NK-92 (cell line): ENCODE data around the gene DIABLO.
"Not testable (repeated sequence)": the region's sequence is repeated elsewhere in the genome, so short reads cannot be mapped to it uniquely, and the experiment has no call there.

Source experiments
- DNase-seq: peaks from one replicate; lab custom pipeline; 2025; ENCODE audit not compliant: unreplicated experiment; lab: John Stamatoyannopoulos, UW

The DIABLO gene

DNA sequence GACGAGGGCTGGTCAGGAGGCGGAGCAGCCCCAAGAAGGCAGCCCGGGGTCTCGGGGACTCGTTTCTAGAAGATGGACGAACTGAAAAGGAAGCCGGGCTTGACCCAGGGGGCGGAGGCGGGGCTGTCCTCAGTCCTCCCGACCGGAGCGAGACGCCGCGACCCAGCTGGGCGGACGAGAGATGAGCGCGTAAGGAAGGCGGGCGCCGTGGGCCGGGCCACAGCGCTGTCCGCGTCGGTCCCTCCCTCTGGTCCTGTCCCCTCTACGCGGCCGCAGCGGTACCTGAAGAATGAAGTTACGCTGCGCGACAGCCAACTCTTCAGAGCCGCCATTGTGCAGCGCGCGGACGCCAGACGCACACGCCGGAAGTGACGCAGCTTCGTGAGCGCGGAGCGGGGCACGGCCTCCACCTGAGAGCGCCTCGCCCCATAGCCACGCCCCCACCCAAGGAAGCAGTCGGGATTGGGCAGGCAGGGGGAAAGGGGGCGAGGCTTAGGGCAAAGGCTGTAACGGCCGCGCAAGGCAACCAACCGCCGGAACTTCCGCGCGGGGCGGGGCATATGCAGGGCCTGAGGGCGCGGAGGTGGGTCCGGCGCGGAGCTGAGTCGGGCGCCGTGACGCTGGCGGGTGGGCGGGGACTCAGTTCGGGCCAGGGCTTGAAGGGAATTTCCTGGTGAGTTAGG lies at the start of gene DIABLO:
Gene DIABLO (minus strand): TSS at position 370 of the 683 bp plus-strand sequence. CDS start 38 bp downstream, at position 332.
- DNase-seq, result peak; percentile 97

DNA sequence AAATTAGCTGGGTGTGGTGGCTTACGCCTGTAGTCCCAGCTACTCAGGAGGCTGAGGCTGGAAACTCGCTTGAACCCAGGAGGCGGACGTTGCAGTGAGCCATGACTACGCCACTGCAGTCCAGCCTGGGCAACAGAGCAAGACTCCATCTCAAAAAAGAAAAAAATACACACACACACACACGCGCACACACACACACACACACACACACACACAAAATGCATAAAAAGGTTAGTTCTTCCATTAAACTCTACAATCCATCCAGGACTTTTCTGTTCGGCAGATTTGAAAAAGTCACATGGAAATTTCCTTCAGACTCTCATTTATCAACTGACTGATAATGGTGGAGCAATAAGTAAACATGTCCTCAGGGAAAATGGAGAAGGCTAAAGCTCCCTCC lies 49.6 kb upstream of the DIABLO start:
- DNase-seq, result no peak

DNA sequence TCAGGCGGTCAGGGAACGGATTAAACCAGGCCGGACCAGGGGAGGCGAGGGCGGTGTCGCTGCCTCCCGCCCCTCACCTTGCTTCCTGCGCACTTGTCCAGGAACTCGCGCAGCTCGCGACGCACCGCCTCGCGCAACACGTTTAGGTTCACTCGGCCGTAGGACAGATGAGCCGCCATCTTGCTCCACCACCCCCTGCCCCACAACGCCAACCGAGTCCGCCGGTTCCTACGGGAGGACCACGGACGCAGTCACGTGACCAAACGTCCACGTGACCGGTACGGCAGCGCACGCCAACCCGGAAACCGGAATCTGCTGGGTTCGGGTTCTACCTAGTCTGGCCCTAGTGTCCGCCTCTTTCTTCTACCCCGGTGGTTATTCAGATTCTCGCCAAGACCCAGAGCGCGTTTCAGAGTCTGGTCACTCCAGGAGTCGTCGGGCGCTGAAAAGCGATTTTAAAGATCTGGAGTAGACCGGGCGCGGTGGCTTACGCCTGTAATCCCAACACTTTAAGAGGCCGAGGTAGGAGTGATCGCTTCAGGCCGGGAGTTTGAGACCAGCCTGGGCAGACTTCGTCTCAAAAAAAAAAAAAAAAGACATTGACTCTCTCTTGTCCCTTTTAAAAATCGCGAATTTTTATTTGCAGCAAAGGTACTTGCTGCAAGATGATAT lies 40.5 kb upstream of the DIABLO start, which contains the start of gene VPS33A:
Gene VPS33A (minus strand): TSS at position 265 of the 672 bp plus-strand sequence. CDS start 86 bp downstream, at position 179.
- DNase-seq, result peak; percentile 65

DNA sequence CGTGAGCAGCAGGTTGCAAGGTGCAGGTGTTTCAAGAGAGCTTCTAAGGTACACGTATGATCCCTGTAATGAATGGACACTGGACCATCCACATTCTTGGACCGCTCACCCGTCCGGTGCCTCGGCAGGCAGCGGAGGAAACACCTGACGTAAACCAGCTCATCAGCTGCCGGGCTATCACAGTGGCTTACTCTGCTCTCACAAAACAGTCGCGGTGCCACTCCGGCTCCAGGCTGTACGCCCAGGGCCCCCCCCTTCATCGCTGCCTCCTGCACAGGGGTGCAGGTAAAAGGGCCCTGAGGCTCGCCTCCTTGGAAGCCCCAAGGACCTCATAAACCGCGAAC lies 40.0 kb upstream of the DIABLO start:
- no peak for DNase-seq

DNA sequence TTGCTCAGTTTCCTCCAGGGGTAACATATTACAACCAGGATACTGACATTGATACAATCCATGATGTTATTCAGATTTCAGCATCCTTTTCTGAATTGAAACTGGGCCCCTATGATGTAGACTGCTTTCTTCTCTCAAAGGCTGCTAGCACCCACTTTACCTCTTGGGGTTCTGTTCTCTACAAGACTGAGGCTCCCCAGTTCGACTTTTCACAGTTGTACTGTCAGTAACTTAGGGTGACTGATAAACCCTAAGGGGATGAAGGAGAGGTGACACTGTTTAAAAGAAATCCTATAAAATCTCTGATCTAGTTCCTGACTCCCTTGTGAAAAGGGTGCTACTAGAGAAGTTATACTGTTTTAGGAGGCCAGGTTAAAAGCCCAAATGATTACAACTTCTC lies 39.6 kb upstream of the DIABLO start:
- no peak for DNase-seq

DNA sequence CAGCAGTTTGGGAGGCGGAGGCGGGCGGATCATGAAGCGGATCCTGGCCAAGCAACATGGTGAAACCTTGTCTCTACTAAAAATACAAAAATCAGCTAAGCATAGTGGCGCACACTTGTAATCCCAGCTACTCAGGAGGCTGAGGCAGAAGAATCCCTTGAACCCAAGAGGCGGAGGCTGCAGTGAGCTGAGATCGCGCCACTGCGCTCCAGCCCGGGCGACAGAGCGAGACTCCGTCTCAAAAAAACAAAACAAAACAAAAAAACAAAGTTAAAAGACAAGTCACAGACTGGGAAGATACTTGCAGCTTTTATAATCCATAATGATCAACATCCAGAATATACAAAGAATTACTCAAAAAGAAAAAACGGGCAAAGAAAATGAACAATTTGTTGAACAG lies 34.9 kb upstream of the DIABLO start:
- not testable (repeated sequence) for DNase-seq

DNA sequence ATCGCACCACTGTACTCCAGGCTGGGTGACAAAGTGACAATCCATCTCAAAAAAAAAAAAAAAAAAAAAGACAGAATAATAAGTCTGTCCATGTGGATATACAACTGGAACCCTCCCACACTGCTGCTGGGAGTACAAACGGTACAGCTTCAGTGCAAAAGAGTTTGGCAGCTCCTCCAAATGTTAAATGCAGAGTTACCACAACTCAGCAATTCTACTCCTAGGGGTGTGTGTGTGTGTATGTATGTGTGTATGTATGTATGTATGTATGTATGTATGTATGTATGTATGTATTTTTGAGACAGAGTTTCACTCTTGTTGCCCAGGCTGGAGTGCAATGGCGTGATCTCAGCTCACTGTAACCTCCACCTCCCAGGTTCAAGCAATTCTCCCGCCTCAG lies 33.1 kb upstream of the DIABLO start:
- not testable (repeated sequence) for DNase-seq

DNA sequence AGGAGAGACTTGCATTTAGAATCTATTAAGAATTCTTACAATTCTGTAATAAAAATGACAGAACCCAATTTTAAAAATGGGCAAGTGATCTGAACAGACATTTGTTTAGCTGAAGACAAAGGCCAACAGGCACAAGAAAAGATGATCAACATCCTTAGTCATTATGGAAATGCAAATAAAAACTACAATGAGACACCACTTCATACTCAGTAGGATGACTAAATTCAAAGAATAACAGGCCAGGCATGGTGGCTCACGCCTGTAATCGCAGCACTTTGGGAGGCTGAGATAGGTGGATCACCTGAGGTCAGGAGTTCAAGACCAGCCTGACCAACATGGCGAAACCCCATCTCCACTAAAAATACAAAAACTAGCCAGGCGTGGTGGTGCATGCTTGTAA lies 32.6 kb upstream of the DIABLO start:
- DNase-seq, result not testable (repeated sequence)

DNA sequence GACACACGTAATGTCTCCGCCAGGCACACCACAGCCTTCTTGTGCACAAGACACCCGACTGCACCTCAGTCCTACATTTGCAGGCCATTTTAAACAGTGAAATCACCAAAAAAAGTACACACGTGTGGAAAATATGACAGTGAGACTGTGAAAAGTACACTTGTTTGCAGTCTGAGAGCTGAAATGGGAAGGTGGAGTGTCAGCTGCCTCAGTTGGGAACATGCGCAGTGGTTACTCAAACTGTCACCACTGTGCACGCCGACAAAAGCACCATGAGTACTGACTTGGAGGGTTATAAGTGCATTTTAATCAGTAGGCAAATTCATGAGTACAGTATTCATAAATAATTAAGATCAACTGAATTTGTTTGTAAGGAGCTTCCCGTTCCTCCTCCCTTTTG lies 24.7 kb upstream of the DIABLO start:
- no peak for DNase-seq

DNA sequence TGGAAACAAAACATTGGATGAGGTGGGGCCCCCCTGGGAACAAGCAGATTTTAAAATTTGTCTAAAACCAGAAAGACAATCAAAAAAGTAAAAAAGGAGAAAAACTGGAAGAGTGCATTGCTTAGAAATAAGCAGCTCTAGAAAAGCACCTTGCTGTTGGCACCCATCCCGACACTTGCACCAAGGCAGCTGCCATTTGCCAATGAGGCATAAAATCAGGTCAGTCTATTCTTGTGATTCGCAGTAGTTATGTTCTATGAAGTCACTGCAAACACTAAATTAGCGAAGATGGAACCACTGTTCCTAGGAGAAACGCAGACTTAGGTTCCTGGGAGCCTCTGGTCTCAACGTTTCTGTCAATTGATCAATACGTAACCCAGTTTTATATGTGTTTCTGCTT lies 24.2 kb upstream of the DIABLO start:
- DNase-seq, result no peak

DNA sequence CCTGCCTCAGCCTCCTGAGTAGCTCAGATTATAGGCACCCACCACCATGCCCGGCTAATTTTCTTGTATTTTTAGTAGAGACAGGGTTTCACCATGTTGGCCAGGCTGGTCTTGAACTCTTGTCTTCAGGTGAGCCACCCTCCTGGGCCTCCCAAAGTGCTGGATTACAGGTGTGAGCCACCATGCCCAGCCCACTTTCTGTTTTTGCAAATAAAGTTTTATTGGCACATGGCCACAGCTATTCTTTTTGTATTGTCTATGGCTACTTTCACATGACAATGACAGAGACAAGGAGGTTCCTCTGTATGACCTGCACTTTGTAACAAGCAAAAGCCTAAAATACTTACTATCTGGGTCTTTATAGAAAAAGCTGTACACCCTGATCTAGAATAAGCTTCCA lies 19.7 kb upstream of the DIABLO start:
- no peak for DNase-seq

DNA sequence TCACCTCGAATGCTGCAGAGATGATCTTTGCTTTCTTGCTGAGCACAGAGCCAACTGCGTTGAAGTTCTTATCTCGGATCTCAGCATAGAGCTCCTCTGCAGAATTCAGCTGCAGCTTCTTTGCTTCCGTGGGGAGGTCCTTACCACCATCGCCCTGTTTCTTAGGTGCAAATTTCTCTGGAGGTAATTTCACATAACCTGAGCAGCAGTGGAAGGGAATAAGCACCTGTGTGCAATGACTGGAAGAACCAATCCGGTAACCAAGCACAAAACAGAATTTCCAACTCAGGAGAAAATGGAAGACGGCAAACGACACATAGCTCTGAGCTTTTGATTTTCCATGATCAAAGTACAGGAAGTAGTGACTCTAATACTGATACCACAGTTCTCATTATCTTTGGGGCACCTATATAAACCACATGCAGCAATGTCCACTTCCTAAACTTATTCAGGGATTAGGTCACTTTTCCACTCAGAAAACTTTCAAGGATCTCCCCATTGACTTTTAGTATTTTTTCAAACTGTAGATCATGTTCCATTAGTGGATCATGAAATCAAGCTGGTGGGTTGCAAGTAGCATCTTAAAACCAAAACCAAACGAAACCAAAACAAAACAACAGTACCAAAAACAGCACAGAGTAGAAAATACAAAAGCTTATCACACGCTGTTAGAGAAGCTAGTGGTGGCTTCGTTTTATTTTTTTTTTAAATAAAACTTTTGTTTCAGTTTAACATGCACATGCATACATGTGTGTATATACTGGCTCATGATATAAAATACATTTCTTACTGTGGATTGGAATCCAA lies 18.9 kb upstream of the DIABLO start:
- DNase-seq, result no peak

DNA sequence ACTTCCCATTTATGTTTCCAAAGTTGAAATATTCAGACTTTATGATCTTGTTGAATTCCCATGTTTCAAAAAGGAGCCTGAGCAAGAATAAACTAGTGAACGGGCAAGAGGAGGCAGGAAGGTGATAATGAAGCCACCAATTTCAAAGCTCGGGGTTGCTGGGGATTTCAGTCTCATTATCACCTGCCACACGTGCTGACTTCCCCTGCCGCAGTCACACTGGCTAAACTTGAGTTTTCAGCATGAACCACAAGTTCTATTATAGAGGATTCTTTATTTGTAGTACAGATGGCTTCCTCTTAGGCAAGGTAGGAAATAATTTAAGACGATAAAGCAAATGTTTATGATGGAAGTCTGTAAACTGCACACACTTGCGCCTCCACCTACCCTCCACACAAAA lies 18.1 kb upstream of the DIABLO start:
- DNase-seq, result no peak

DNA sequence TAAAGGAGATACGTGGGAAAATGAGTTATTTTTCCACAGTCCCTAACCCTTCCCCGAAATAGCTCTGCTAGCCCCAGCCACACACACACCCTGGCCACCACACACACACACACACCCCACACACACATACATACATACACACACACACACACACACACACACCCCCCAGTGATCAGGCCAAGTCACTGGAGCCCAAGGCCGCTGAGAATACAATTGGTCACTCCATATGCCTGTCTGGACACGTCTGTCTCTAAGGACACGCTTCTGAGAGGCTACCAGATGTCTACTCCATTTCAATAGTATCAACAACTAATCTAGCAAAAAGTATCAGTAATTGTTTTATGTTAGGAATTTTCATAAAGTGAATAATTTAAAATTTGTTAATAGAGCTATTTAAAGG lies 13.0 kb upstream of the DIABLO start:
- no peak for DNase-seq

DNA sequence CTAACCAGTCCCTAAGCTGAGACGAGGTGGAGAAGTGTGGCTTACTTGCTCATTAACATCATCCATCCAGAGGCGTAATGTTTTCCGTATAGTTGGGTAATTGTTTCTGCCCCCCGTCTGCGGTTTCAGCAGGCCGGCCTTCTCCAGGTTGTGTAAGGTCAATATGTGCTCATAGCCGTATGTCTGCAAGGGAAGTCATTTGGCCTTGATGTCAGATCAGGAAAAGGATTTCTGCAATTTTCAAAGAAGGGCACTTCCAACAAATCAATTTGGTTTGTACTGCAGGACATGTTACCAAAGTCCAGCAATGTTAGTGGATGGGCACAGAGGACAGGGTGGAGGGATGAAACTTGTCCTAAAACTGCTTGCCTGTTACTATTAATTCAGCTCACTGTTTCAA lies 9.9 kb upstream of the DIABLO start:
- no peak for DNase-seq

DNA sequence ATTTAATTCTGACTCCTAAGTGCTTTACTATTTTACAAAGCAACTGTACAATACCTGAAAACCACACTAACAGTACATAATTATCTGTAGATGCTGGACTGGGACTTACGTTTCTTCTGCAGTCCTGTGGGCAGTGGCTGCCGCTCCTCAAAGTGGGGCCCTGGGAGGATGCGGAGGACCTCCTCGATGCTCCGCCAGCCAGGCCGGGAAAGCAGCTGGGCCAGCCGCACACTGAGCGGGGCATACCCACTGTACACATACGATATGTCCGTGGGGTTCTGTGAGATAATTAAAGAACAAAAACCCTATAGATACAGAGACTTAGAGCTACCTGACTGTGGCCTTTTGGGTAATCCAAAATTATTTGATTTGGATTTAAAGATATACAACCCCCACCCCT lies 6.8 kb upstream of the DIABLO start:
- no peak for DNase-seq

DNA sequence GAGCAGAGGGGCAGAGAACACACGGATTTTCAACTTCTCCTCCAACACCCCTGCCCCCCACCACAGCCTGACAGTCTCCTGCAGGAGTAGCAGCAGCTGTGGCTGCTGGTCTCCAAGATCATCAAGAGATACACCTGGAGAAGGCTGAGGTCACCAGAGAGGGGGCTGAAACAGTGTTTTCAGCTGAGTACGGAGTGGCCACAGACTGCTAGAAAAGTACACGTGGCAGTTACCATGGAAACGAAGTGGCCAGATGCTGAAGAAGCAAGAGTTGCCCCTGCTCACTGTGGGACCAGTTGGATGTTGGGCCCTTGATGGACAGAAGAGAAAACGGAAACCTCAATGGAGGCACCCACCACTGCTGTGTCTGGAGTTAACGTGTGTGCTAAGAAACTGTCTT lies 4.9 kb upstream of the DIABLO start:
- no peak for DNase-seq

DNA sequence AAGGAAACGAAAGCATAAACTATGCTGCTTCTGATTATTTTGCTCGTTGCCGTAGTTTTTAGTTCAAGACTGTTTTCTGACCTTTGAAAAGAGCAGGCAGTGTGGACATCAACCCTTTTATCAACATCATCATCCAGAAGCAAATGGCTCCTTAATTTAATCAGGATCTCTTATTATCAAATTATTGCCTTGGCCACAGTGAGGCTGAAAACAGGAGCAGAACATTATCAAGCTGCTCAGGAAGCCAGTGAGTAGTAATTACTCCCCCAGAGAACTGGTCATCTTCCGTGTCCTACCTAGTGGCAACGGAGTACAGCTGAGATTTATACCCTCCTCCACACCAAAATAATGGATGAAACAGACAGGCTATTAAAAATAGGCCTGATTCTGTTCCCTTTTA lies 2.2 kb upstream of the DIABLO start:
- DNase-seq, result no peak

DNA sequence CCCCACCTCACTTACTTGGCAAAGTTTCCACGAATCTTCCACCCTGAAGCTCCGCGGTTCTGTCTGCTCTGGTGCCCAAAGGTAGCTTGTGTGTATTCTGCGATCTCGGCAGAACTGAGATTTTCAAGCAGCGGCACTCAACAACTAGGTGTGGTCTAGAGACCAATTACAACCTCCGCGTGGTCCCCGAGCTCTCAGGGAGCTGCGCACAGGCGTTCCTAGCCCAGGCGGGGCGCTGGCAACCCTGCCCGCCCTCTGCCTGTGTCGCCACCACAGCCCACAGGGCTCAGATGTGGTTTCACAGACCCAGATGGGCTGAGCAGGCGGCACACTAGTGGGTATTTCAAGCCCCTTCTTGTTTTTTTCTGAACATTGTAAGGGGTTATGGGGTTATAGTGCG lies 1.5 kb upstream of the DIABLO start:
- no peak for DNase-seq

DNA sequence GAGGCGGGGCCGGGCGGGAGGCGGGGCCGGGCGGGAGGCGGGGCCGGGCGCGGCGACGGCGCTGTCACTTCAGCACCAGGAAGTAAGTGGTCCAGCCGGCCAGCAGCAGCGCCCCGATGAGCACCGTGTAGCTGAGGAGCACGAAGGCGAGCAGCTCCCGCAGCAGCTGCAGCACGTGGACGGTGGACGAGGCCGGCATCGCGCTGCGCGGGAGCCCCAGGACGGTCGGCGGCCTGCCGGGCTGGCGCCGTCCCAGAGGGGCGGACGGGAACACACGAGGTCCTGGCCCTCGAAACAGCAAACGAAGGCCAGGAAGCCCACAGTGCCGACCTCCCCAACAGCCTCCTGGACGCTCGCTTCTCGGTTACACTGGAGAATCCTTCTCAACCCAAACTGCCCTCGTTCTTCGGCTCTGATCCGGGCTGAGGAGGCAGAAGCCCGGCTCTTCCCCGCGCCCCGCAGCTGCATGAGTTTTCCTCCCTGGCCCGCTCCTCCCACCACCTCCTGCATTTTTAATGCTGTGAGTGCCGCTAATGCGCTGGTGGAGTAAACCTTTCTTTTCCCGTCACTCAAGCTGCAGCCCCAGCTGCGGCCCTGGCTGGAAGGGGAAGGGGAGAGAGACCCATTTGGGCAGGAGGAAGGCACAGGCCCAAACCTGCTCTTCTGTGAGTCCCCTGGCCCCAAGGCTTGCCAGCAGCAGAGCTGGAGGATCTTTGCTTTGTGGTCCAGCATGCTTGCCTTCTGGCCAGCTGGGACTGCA lies 694 bp upstream of the DIABLO start:
- DNase-seq, result no peak

DNA sequence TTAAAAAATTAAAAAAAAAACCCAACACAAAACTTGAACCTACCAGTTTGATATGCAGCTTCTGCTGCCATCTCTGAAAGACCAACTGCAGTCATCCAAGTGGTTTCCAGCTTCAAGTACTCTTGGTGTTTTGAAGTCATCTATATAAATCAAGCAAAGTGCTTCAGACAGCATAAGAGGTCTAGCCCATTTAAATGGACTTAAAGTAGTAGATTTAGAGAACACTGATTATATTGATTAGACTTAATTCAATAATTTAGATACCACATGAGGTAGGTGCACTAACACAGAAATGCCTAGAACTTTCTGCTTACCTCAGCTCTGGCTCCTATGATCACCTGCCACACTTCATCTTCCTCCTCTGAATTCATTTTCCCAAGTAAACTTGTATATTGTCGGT lies 9.4 kb downstream of the DIABLO start:
- DNase-seq, result no peak
